NCI-H526 treated with DMSO at 0.1 percent for 48 hours (cell line): Measurements from ENCODE around the gene MEF2A.

Experiments
- DNase-seq: peaks from one replicate; lab custom pipeline; 2025; lab: John Stamatoyannopoulos, UW

MEF2A gene

GRCh38 chr15:99564221-99565048, 1.3 kb upstream of the MEF2A start:
- no peak for DNase-seq

- DNase-seq = no peak
Measured at GRCh38 chr15:99565049-99565298, 810 bp upstream of the MEF2A start.

GRCh38 chr15:99566157-99566897, 543 bp downstream of the MEF2A start:
- DNase-seq = no peak

- no peak for DNase-seq
Measured at GRCh38 chr15:99568625-99569352, 3.0 kb downstream of the MEF2A start.

GRCh38 chr15:99571299-99571698, 5.5 kb downstream of the MEF2A start:
- no peak for DNase-seq

- DNase-seq = no peak
Measured at GRCh38 chr15:99574048-99574447, 8.3 kb downstream of the MEF2A start.

- DNase-seq = peak; percentile 19
Measured at GRCh38 chr15:99574502-99574901, 8.7 kb downstream of the MEF2A start.

- no peak for DNase-seq
Measured at GRCh38 chr15:99578809-99579208, 13.0 kb downstream of the MEF2A start.

- DNase-seq = no peak
Measured at GRCh38 chr15:99580076-99580475, 14.3 kb downstream of the MEF2A start.

GRCh38 chr15:99582508-99582960, 16.8 kb downstream of the MEF2A start:
- no peak for DNase-seq

- DNase-seq = no peak
Measured at GRCh38 chr15:99584081-99584600, 18.4 kb downstream of the MEF2A start.

- DNase-seq = no peak
Measured at GRCh38 chr15:99586121-99586520, 20.3 kb downstream of the MEF2A start.

GRCh38 chr15:99589801-99590200, 24.0 kb downstream of the MEF2A start:
- DNase-seq = no peak

- no peak for DNase-seq
Measured at GRCh38 chr15:99590913-99591646, 25.3 kb downstream of the MEF2A start.

- no peak for DNase-seq
Measured at GRCh38 chr15:99592145-99592791, 26.5 kb downstream of the MEF2A start.

- DNase-seq = no peak
Measured at GRCh38 chr15:99593070-99593469, 27.3 kb downstream of the MEF2A start.

GRCh38 chr15:99594916-99595315, 29.1 kb downstream of the MEF2A start:
- DNase-seq = no peak

GRCh38 chr15:99598296-99598695, 32.5 kb downstream of the MEF2A start:
- no peak for DNase-seq

- no peak for DNase-seq
Measured at GRCh38 chr15:99603828-99604227, 38.0 kb downstream of the MEF2A start.

GRCh38 chr15:99604865-99605264, 39.1 kb downstream of the MEF2A start:
- DNase-seq = no peak

- no peak for DNase-seq
Measured at GRCh38 chr15:99605490-99605931, 39.7 kb downstream of the MEF2A start.
